C4-2B (cell line): Measurements from ENCODE around the gene NDUFA12.

ENCODE experiments used
- ZFX ChIP-seq: fragments of 450-650 bp; IDR thresholded peaks from 2 replicates; pipeline ENCODE4 v1.6.1; 2017
- TF ChIP-seq, protein P1 (sequence below): fragments of 450-650 bp; conservative IDR thresholded peaks from 2 replicates; pipeline ENCODE4 v1.5.1; 2017; ENCODE audit warnings: mild to moderate bottlenecking

DNA sequence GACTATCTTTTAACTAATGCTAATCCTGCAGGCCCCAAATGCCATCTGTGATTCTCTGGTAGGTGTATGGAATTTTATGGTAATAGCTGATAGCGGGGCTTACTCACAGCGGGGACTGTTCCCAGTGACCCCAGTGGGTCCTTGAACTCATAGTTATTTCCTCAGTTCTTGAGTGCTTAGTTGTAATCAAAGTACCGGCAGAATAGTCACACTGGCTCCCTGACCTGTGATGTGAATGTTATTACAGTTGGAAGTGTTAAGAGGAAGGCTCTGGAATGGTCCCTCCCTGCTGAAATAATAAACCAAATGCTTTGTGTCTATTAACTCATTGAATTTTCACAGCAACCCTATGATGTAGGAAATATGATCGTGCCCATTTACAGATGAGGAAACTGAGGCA is 78.3 kb downstream of the NDUFA12 start:
- TF ChIP-seq, protein P1, sequence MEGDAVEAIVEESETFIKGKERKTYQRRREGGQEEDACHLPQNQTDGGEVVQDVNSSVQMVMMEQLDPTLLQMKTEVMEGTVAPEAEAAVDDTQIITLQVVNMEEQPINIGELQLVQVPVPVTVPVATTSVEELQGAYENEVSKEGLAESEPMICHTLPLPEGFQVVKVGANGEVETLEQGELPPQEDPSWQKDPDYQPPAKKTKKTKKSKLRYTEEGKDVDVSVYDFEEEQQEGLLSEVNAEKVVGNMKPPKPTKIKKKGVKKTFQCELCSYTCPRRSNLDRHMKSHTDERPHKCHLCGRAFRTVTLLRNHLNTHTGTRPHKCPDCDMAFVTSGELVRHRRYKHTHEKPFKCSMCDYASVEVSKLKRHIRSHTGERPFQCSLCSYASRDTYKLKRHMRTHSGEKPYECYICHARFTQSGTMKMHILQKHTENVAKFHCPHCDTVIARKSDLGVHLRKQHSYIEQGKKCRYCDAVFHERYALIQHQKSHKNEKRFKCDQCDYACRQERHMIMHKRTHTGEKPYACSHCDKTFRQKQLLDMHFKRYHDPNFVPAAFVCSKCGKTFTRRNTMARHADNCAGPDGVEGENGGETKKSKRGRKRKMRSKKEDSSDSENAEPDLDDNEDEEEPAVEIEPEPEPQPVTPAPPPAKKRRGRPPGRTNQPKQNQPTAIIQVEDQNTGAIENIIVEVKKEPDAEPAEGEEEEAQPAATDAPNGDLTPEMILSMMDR, result no peak
- TF ChIP-seq ZFX, result no peak
